Measurements from ENCODE around the gene TMEM132A.
A peak's percentile ranks its signal among the peaks of the same experiment; 100 is the strongest.
"Not testable (repeated sequence)": the region's sequence is repeated elsewhere in the genome, so short reads cannot be mapped to it uniquely, and the experiment has no call there.

TMEM132A gene

DNA sequence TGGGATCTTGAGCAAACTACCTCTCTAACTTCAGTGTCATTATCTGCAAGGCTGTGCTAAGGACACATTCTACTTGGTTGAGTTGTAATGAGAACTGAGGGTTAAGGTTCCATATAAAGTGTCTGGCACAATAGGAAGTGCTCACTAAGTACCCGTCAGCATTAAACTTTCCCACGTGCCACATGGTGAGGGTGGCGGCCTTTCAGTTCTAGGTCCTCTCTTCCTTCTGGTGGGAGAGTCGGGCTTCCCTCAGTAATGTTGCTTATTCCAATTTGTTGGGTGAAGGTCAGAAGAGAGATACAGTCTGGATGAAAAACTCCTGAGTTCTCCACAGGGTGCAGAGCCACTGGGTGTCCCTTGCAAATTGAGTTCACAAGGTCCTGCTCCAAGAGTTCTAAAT, 42.6 kb downstream of the TMEM132A start:
- no peak for DNase-seq

DNA sequence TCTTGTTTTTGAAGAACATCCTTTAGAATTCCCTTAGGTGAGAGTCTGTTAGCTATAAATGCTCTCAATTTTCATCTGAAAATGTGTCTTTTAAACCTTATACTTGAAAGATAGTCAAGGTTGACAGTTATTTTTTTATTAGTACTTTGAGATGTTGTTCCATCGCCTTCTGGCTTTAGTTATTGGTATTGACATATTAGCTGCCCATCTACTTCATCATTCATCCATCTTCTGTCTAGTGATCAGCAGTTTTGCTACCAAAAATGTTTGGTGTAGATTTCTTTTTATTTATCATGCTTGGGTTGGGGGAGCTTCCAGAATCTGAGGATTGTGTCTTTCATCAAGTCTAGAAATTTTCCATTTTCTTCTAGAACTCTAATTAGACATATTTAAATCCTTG, 44.0 kb downstream of the TMEM132A start:
- DNase-seq = no peak

DNA sequence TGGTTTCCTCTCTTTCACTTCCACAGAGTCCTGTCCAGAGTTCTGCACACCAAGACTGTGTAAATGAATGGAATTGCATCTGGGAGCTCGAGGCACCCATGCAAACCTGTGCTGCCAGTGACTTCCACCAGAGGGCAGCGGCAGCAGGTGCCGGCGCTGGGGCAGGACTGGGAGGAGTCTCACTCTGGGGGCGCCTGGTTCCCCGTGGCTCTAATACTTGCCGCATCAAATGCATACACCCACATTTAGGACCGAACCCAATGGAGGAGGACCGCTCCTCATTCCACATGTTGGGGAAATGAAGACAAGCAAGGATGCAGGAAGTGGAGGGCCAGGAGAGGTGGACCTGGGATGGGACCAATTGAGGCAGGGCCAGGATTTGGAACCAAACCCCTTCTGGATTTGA, 46.1 kb downstream of the TMEM132A start:
- DNase-seq = peak; percentile 86 to 89

DNA sequence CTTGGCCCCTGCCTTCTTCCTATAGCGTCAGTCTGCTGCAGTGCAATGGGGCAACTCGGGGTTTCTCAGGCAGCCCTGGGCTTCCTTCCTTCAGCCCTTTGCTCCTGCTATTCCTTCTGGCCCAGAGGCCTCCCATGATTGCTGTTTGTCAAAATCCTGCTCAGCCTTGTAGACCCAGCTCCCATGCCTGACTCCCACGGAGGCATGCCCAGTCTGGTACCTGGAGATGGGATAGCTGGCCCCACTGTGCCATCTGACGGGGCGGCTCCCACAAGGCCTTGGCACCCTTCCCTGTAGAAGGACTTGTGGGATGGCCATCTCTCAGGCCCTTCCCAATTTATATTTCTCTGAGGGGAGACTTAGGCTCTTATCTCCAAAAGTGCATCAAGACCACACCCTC, 46.6 kb downstream of the TMEM132A start:
- no peak for DNase-seq

DNA sequence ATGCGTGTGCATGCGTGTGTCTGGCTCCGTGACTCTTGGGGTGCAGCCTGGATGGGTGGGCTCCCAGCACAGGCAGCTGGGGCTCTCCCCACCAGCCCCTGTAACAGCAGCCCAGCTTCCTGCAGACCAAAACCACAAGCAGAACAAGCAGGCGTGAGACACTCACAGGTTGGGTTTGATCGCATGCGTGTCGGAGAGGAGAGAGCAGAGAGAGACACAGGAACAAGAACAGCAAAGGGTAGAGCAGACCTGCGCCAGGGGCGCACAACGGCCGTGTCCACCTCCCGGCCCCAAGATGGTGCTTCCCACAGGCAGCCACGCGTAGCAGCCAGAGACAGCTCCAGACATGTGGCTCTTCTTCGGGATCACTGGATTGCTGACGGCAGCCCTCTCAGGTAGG, 47.3 kb downstream of the TMEM132A start, which contains the start of gene CD6:
Gene CD6, plus strand, starts transcription at position 161 of the 400 bp plus-strand sequence. Its CDS starts 186 bp downstream, at position 347.
- peak; percentile 66 to 70 for DNase-seq

DNA sequence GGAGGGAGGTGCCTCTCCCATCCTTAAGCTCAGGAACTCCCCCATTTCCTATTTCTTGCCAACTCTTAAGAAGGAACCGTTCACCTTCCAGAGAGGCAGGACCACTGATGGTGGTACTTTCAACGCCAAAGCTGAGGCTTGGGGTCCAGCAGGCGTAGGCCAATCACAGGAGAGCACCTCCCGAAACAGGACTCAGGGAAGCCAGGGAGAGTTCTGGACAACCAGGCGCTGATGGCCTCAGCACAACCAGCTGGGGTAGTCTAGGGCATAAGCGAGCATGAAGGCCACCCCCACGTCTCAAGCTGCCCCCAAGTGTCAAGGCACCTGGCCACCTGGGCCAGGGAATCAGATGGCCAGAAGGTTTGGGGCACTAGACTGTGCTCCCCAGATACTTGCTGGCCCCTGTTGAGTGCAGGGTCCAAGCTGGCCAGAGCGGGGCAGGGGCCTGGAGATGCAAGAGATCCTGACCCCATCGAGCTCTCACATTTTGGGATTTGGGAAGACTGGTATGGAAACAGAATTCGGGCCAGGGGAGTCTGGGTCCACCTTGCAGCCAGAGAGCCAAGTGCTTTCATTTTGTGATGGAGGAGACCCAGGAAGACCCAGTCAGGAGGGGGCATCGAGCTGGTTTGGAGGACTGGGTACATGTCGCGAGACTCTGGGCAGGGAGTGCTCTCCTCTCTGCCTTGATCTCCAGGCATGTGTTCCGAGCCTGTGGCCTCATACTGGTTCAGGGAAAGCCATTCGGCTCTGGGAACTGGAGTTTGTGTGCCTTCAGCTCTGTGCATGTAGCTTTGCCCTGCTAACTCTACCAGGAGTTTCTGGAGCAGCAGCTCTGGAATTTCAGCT, 48.1 kb downstream of the TMEM132A start:
- DNase-seq = peak in 1 of 2 donors; percentile 40

DNA sequence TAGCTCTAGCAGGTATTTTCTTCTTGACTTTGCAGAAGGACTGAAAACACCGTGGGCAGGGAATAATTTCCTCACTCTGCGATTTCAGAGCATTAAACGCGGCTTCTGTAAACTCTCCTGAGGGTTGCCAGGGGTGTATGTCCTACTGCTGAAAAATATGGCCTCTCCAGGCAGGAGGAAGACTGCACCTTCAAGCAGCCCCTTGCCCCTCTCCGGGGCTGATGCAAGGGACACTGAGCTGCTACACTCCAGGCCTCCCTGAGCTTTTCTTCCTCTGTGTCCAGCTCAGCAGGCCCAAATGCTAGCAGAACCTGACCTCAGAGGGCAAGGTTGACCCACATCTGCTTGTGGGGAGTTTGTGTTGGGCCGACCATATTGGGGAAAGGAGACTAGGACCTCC, 49.4 kb downstream of the TMEM132A start:
- DNase-seq = no peak

DNA sequence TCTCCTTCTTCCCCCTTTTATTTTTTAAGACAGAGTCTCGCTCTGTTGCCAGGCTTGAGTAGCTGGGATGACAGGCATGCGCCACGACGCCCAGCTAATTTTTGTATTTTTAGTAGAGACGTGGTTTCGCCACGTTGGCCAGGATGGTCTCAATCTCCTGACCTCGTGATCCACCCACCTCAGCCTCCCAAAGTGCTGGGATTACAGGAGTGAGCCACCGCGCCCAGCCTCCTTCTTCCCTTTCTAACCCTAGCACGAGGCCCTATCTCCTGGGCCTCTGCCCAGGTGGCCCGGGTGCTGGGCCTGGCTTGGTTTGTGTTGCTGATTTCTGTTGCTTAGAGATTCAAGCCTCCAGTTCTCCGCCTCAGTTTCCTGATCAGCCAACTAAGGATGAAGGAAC, 50.1 kb downstream of the TMEM132A start:
- not testable (repeated sequence) for DNase-seq

DNA sequence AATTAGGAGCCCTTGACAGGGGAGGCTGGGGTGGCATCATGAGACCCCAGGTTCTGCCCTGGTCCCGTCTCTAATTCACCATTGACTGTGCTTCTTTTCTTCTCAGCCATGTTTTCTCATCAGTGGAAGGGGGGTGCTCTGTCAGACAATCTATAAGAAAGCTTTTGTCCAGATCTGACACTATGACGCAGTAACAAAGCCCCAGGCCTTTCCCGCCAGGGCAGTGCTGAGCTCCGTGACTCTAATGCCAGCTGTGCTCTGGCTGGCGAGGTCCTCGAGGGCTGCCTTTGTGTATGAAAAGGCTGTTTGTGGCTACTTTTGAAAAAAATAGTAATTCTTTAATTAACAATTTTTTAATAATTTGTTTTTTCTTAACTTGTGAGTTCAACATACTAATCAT, 50.5 kb downstream of the TMEM132A start:
- DNase-seq = peak in 1 of 2 donors; percentile 43

DNA sequence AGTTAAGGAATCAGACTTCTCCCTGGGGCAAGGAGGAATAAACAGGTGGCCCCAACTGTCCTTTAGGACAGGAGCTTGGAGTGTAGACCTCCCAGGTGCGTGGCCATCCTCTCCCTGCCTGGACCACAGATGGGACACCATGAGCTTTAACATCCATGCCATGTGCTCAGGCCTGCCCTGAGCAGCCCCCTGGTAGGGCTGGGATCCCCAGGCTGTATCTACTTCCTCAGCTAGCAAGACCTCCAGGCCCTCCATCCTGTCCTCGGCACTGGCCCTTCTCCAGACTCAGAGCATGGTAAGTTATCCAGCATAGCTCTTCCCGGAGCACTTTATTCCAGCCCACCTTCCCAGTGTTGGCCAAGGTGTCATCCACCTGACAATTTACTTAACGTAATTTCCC, 53.0 kb downstream of the TMEM132A start:
- no peak for DNase-seq

DNA sequence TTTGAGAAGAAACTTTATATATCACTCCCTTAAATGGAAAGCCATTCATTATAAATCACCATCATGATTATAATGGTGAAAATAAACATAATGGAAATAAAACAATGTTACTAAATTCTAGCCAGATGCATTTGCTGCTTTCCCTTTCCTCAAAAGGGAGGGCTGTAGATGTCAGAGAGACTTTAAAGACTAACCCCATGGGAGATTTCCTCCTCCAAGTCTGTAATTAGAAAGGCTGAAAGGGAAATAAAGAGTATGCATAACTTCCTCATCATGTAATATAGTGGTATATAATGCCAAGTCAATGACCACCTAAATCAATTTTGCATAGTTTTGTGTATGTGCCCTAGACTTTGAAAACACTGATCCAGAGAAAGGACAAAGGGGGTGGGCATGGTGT, 53.6 kb downstream of the TMEM132A start:
- DNase-seq = no peak

DNA sequence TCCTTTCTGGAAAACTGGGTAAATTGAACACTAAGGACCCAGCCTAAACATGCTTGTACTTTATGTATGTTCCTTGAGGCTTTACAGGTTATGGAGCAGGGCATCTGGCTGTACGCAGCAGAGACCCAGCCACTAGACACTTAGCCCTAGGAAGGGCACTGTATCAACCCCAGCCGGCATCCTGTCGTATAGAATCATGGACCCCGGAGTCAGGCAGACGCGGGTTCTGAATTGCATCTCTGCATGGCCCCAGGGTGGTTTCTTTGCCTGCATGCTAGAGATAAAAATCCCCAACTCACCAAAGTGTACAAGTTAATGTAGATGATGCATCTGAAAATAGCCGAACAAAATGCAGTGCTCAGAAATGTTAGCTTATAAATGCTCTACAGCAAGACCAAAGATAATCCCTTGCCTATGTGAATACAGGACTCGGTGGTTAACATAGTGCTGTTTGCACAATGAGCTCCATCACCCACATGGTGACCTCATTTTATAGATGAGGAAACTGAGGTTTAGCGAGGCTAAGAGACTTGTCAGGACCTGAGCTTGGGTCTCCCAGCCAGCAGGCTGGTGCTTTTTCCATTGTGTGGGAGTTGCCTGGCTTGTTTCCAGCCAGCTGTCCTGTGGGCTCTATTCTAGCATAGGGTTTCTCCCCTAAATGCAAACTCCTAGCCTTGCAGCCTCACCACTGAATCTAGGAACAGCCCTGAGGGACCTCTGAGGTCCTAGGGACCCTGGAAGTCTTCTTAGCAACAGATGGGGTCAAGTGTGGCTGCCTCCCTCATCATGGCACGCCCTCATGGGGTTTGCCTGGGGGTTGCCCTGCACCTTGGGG, 54.5 kb downstream of the TMEM132A start:
- DNase-seq = peak; percentile 77 to 88

DNA sequence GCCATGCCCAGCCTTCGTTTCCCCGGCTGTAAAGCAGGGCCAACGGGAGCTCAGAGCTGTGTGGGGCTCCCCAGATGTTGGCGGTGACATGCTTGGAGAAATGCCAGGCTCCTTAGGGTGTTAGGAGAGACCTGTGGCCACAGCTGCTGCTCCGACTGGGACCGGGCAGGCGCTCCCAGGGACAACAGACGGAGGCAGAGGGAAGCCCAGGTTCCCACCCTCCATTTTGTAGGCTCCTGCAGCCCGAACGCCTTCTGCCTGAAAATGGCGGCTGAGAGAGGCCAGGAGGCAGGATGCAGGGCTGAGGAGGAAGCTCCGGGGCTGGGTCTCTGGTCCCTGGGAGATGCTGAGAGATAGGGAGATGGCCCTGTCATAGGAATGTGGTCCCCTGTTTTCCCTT, 57.3 kb downstream of the TMEM132A start:
- DNase-seq = no peak

DNA sequence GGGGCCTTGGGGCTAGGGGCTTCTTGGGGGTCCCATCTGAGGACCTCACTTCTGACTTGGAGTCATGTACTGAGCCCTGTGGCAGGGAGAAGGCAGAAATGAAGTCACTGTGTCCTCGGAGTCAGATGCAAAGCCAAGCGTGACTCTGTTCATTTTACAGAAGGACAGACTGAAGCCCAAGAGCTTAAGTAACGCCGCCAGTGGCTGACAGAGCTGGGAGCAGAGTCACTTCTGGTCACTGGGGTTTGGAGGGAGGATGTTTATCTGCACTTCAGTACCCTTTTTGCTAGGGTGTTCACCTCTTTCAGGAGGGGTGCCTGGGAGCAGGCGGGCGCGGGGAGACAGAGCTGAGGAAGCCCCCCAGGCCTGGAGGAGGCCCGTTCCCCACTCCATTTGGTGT, 57.9 kb downstream of the TMEM132A start:
- DNase-seq = no peak

DNA sequence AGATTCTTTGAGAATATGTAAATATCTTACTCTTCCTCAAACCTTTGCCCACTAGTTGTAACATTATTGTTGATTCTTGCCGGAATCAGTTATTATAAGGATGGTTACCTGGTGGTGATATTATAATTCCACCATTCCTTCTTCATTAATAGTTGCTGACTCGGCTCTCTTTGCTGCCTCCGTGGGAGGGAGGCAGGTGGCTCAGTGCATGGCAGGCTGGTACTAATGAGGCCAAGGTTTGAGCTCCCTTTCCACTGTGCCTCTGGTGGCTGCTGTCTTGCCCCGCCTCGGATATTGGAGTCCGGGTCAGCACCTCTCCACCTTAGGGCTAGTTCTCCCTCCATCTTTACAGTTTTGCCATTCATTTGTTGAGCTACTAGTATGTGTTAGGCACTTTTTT, 59.9 kb downstream of the TMEM132A start:
- no peak for DNase-seq

DNA sequence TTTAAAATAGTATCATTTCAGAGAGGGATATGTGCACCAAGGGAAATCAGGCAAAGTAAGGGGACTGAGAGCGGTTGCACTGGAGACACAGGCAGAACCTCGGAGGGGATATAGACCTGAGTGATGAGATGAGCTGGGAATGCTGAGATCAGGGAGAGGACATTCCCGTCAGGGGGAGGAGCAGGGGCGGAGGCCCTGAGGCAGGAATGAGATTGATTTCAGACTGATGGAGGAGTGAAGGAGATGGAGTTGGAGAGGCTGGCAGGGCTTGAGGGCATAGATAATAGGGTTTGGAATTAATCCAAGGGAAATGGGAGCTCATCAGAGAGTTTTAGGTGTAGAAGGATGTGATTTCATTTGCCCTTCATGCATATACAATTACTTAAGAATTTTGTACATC, 60.4 kb downstream of the TMEM132A start:
- DNase-seq = no peak

DNA sequence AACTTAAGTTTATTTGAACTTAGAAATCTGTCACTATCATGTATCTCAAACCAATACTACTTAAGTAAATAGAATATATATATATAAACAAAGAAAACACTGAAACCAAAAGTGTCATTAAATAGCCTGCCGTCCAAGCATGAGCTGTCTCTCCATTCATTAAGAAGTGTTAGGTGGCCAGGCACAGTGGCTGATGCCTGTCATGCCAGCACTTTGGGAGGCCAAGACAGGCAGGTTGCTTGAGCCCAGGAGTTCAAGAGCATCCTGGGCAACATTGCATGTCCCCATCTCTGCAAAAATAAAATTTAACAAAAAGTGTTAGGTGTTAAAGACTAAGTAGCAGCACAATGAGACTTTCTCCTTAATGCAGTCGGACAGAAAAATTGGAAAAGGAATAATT, 61.2 kb downstream of the TMEM132A start:
- no peak for DNase-seq

DNA sequence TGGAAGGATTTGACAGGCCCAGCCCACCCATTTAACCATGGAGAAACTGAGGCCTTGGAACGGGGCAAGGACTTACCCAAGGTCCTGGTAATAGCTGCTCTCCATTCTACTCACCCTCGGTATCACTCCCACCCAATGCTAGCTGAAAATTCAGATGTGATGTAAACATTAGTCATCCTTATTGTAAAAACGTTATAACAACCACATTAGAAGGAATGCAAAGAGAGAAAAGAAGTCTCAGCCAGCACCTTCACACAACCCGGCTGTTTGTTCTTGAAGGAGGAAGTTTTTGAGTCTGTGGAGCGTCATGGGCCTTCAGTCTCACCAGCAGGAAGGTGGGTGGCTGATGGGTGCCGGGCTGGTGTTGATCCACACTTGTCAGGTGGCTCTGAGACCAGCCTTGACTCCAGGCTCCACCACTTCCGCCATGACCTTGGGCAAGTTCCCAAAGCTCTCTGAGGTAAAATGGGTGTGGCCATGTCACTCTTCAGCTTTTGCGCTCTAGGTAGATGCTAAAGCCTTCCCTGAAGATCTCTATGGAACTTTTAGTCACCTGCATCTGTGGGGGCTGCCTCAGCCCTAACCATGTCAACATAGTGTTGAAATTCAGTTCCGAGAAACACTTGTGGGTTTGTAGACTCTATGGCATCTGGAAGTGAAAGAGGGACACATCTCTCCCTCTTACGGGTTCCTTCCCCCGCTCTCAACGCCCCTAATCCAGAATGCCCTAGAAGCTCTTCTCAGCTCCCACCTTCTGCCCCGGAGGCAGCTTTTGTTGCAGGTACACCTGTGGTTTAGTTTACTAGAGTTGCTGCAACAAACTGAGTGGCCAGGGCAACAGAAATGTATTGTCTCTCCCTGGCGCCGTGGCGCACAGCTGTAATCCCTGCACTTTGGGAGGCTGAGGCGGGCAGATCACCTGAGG, 62.0 kb downstream of the TMEM132A start:
- peak; percentile 87 to 88 for DNase-seq
